Erythroblast (primary cell): ENCODE results near the gene SLC9A4.

Source experiments
- GATA1 ChIP-seq: IDR thresholded peaks from 2 replicates; pipeline ENCODE4 v1.6.1; 2011; ENCODE audit warnings: low read depth, mild to moderate bottlenecking, control low read depth, low read length, moderate library complexity
- POLR2A ChIP-seq: IDR thresholded peaks from 2 replicates; pipeline ENCODE4 v1.6.1; 2011; ENCODE audit warnings: mild to moderate bottlenecking, low read length

DNA sequence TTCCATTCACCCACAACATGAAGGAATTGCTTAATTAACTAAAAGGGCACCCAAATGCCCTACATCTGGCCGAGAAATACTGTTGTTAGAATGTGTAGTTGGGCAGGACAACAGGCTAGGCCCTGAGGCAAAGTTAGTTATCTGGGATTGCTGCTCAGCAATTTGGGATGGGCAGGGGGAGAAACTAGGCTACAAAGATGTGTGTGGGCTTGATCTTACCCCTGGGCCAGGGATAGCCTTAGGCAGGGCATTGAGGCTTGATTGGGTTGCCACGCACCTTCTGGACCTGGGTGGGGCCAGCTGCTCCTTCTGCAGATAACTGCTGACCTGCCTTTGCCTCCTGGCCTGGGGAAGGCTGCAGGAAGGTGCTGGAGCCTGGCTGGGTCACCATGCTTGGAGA is 40.6 kb upstream of the SLC9A4 start:
- TF ChIP-seq POLR2A: no peak
- no peak for TF ChIP-seq GATA1
